Measurements from ENCODE around the gene AQP3. TPM values are rescaled to one million over a fixed set of nuclear protein-coding genes. Genes with fewer than 3 reads are reported as not detected.
A peak's percentile ranks its signal among the peaks of the same experiment; 100 is the strongest.

The AQP3 gene
- total and polyA plus RNA-seq, 2 of the 4 experiments (the other 2 are of a cell fraction): 3.8 to 12.2 TPM

- no peak overlapping the region for H2BK120ac ChIP-seq (ENCODE audit: low read depth, low read length)
- no peak overlapping the region for H3K4me2 ChIP-seq (ENCODE audit: low read depth, low read length)
- no peak overlapping the region for H3K9ac ChIP-seq (ENCODE audit: low read depth, low read length)
- no peaks in the 10 kb centered on the region for H3K27me3 ChIP-seq (ENCODE audit: control insufficient read depth, insufficient read depth, low read length)
- CTCF ChIA-PET: no interaction called here
- H4K8ac ChIP-seq (ENCODE audit: low read depth in 2 of 2, low read length in 2 of 2): no peak overlapping the region
- peak overlapping the region; percentile 42 for H2AK9ac ChIP-seq (replicated peaks; ENCODE audit: low read depth, low read length, poor library complexity)
- H3K23ac ChIP-seq (ENCODE audit: low read depth, low read length): no peak overlapping the region
- no peaks in the 10 kb centered on the region for H3K9me3 ChIP-seq (ENCODE audit: control insufficient read depth, insufficient read depth, low read length)
- no peak overlapping the region for H2BK20ac ChIP-seq (ENCODE audit: low read depth, low read length)
- in situ Hi-C loops (cut with MboI; ENCODE audit: low sequenced_read_pairs) (no loop called here), dilution Hi-C loops (cut with HindIII; ENCODE audit: low sequenced_read_pairs, unreplicated experiment) (loop anchor here (25.0 kb wide), 1 partner anchor 162 kb away; the partner anchor contains the start of gene NFX1), intact Hi-C loops (cut with micrococcal nuclease) (loop anchor here (5.0 kb wide), 1 partner anchor 42 kb away; no protein-coding TSS in a partner anchor)
- WGBS, 2 experiments (ENCODE audit: extremely low coverage in 2 of 2, insufficient read length in 1 of 2): 100% methylated on average over 1 of the region's 5 CpGs; no CpG with 5 or more reads in 1 of the 2 experiments
- POLR2A ChIA-PET (ENCODE audit: unreplicated experiment): no interaction called here
- H2BK15ac ChIP-seq (ENCODE audit: low read depth, low read length): no peak overlapping the region
- H2AK5ac ChIP-seq (ENCODE audit: low read depth, low read length): no peak overlapping the region
- no peak overlapping the region for H4K5ac ChIP-seq (ENCODE audit: low read depth, low read length)
- ATAC-seq (ENCODE audit: low read depth): no peak
- H4K20me1 ChIP-seq (ENCODE audit: insufficient read depth, low read length): no peaks in the 10 kb centered on the region
- TF ChIP-seq POLR2A (IDR thresholded peaks at IDR 0.05; ENCODE audit: low read depth, low read length) (no peak), SMC3 (IDR thresholded peaks at IDR 0.05; ENCODE audit: low read depth, low read length) (no peak), MAZ (IDR thresholded peaks at IDR 0.05; ENCODE audit: borderline replicate concordance, low read depth, low read length) (no peak), NFE2L2 (IDR thresholded peaks at IDR 0.05; ENCODE audit: low read depth, low read length) (no peak)
- peaks cover 14% of the 10 kb centered on the region for H3K9me1 ChIP-seq (ENCODE audit: insufficient read depth, low read length)
- no peak overlapping the region for H3K27ac ChIP-seq (ENCODE audit: insufficient read depth, low read length)
- H3K4ac ChIP-seq (ENCODE audit: low read depth, low read length): no peak overlapping the region
- H2AFZ ChIP-seq (replicated peaks; ENCODE audit: low read length, poor library complexity): no peak overlapping the region
- no peaks in the 10 kb centered on the region for H3K36me3 ChIP-seq (ENCODE audit: control insufficient read depth, insufficient read depth, low read length)
- no peak overlapping the region for H3K14ac ChIP-seq (replicated peaks; ENCODE audit: low read depth, low read length)
- no peak overlapping the region for H3K4me3 ChIP-seq (ENCODE audit: insufficient read depth, low read depth, low read length)
- H3K56ac ChIP-seq (ENCODE audit: extremely low read depth, insufficient read depth, low read length): no peak overlapping the region
- BruUV-seq (replicated peaks): no TSS peak
- no peaks in the 10 kb centered on the region for H3K79me1 ChIP-seq (ENCODE audit: low read depth in 1 of 2, low read length in 2 of 2)
- no peak overlapping the region for H3K18ac ChIP-seq (ENCODE audit: low read depth, low read length)
- no peak for DNase-seq
- peaks cover 11% of the 10 kb centered on the region for H3K4me1 ChIP-seq (ENCODE audit: control insufficient read depth, insufficient read depth, low read length)
- H4K91ac ChIP-seq (ENCODE audit: insufficient read depth, low read depth, low read length): no peak overlapping the region
- no peak overlapping the region for H2BK5ac ChIP-seq (ENCODE audit: low read depth, low read length, poor library complexity, severe bottlenecking)
Observed at GRCh38 chr9:33449715-33450114, 2.3 kb upstream of the AQP3 start.
